Activated T-cell treated with anti-CD3 and anti-CD28 coated beads, Interleukin-2, amount 50 U/mL, for 4 hours (primary cell): Measurements from ENCODE around the gene CCNG1. TPM values are rescaled to one million over a fixed set of nuclear protein-coding genes. Genes with fewer than 3 reads are reported as not detected.
A peak's percentile ranks its signal among the peaks of the same experiment; 100 is the strongest.

ENCODE experiments used
- ATAC-seq, 2 donors: fragments of 200-7000 bp; cut with Tn5 transposase; one replicate each; pipeline ENCODE4 v1.10.0; 2021
- DNase-seq: peaks from one replicate; pipeline ENCODE4 v3.0.0-alpha.2; 2020
- H3K27me3 Mint-ChIP-seq: one replicate; pipeline ENCODE4 v1.8.0; 2021; ENCODE audit warnings: low read depth, mixed read lengths
- H3K36me3 Mint-ChIP-seq: one replicate; pipeline ENCODE4 v1.8.0; 2022; ENCODE audit warnings: mixed read lengths; ENCODE audit not compliant: insufficient read depth
- H3K4me1 Mint-ChIP-seq: one replicate; pipeline ENCODE4 v1.8.0; 2021; ENCODE audit warnings: low read depth, mixed read lengths
- H3K4me3 Mint-ChIP-seq: one replicate; pipeline ENCODE4 v1.8.0; 2021; ENCODE audit warnings: mild to moderate bottlenecking, moderate library complexity, mixed read lengths
- H3K9me3 Mint-ChIP-seq: one replicate; pipeline ENCODE4 v1.8.0; 2021; ENCODE audit warnings: mixed read lengths
- total RNA-seq, 3 donors: library from RNA; stranded (reverse); gene quantifications; one replicate each; pipeline ENCODE4 v1.2.1, GENCODE V29; 2021

CCNG1 gene
- total RNA-seq, 3 donors from 2014 or later, result 47.1 to 54.7 (median 52.6) TPM

DNA sequence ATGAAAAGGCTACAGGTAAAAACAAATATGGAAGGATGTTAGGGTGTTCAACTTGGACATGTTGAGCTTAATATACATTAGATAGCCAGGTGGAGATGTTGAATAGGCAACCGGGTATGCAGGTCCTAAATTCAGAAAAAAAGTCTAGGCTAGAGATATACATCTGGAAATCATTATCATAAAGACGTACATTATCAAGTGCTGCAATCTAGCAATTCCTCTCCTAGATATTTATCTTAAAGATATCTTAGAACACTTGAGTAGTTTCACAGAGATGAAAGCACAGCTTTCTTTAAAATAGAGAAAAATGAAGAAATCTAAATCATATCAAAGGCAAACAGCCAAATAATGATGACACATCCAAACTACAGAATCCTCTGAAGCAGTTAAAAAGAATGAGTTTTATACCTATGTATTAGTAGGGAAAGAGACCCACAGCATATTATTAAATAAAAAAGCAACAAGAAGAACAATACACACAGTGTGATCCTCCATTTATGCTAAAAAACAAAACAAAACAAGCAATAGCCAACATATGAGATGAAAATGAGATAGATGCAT lies 18.7 kb downstream of the CCNG1 start:
- no peak for DNase-seq
- H3K4me1 Mint-ChIP-seq, result peaks cover 25% of the 10 kb centered on the region
- H3K9me3 Mint-ChIP-seq, result no peaks in the 10 kb centered on the region
- peak overlapping the region; percentile 17 for H3K4me3 Mint-ChIP-seq
- peaks cover 19% of the 10 kb centered on the region for H3K36me3 Mint-ChIP-seq
- ATAC-seq, result no peak
- no peaks in the 10 kb centered on the region for H3K27me3 Mint-ChIP-seq

DNA sequence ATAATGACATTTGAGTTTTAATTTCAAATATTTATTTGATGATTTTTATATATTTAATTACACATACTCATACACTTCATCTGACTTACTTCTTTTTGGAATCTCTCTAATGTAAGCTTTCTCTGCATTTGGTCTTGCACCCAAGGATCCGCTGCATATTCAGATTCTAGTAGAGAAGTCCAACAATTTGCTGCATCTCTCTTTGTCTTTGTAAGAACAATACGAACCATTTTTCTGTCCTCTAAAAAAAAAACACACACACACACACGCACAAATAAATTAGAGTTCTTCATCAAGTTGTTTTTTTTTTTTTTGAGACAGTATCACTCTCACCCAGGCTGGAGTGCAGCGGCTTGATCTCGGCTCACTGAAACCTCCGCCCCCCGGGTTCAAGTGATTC lies 19.4 kb downstream of the CCNG1 start:
- ATAC-seq, result no peak
- no peaks in the 10 kb centered on the region for H3K27me3 Mint-ChIP-seq
- H3K4me1 Mint-ChIP-seq, result peaks cover 28% of the 10 kb centered on the region
- no peak for DNase-seq
- no peaks in the 10 kb centered on the region for H3K9me3 Mint-ChIP-seq
- no peak overlapping the region for H3K4me3 Mint-ChIP-seq
- peaks cover 16% of the 10 kb centered on the region for H3K36me3 Mint-ChIP-seq

DNA sequence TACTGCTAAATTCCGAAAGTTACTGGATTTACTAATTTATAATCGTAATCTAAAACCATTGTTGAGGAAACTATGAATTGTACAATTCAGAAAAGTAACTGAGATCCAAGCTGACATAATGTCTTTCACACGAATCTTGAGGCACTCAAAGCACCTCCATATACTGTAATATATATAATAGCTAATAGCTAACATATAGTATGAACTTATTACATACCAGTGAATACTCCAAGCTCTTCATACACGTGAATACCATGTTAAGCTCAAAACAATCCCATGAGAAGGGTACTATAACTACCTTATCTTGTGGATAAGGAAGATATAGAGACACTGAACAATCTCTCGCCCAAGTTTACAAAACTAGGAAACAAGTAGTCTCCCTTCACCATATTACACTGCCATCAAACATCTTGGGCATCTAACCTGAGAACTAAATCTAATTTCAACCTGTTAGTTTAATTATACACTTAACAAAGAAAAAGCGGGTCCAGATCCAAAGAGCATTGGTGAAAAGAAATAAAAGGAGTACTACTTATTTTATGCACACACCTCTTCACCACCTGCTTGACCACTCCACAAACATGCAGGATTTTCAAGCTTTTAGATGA lies 21.5 kb downstream of the CCNG1 start:
- H3K9me3 Mint-ChIP-seq, result no peaks in the 10 kb centered on the region
- ATAC-seq, result no peak
- H3K4me1 Mint-ChIP-seq, result peaks cover 31% of the 10 kb centered on the region
- no peaks in the 10 kb centered on the region for H3K27me3 Mint-ChIP-seq
- peak overlapping the region; percentile 98 for H3K4me3 Mint-ChIP-seq
- peaks cover 16% of the 10 kb centered on the region for H3K36me3 Mint-ChIP-seq
- no peak for DNase-seq

DNA sequence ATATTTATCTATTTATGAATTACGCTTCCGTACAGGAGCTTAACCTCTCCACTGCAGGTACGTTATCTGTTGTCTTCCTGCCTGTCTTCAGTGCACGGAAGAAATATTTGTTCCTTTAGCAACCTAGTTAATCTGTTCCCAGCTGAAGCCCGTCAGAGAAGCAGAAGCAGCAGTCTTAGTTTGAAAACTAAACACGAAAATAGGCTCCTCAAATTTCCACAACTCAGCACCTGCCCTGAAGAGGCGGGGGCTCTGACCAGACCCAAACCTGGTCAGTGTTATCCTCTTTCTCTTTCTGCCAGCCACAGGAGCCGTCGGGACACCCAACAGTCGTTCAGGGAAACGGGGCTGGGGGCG lies 22.0 kb downstream of the CCNG1 start:
- Mint-ChIP-seq H3K36me3 (peaks cover 16% of the 10 kb centered on the region), H3K27me3 (no peaks in the 10 kb centered on the region), H3K4me3 (peak overlapping the region; percentile 98), H3K9me3 (no peaks in the 10 kb centered on the region), H3K4me1 (peaks cover 31% of the 10 kb centered on the region)
- DNase-seq (no peak), ATAC-seq (no peak)

DNA sequence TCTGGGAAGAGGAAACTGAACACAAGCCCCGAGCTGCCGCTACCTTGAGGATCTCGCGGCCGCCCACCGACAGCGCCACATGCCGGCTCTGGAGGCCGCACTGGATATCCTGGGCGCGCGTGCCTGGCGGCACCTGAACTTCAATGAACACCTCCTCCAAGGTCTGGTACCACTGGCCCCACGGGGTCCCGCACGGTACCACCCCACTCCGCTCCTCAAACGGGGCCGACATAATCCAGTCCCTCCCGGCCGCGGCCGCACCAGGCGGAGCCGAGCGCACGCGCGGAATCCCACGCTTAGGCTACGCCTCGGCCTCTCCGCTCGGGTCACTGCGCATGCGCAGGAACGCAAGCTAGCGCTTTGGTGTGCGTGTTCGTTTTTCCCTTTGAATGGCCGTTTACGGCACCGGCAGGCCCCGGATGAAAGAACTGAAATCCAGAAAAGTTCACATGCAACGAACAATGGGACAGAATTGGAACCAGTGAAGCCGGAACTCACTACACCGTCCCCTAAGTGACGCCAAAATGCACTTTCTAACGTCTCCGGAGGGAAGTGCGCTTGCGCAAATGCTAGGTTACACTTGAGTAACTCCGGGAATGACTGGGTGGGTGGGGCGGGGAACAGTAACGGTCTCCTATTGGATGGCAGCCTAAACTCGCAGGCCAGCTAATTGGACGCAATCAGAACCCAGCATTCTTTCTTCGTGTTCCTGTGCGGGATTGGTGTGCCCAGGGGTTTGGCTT lies 22.6 kb downstream of the CCNG1 start, which contains the start of gene NUDCD2:
TSS of gene NUDCD2 (minus strand) at position 284 of the 743 bp plus-strand sequence. CDS start at position 232, 52 bp downstream.
- Mint-ChIP-seq H3K9me3 (no peaks in the 10 kb centered on the region), H3K36me3 (peaks cover 11% of the 10 kb centered on the region), H3K4me3 (peak within 1 kb of the TSS; percentile 98), H3K27me3 (no peaks in the 10 kb centered on the region), H3K4me1 (peaks cover 31% of the 10 kb centered on the region)
- peak; percentile 85 to 87 for ATAC-seq
- DNase-seq, result peak; percentile 93

DNA sequence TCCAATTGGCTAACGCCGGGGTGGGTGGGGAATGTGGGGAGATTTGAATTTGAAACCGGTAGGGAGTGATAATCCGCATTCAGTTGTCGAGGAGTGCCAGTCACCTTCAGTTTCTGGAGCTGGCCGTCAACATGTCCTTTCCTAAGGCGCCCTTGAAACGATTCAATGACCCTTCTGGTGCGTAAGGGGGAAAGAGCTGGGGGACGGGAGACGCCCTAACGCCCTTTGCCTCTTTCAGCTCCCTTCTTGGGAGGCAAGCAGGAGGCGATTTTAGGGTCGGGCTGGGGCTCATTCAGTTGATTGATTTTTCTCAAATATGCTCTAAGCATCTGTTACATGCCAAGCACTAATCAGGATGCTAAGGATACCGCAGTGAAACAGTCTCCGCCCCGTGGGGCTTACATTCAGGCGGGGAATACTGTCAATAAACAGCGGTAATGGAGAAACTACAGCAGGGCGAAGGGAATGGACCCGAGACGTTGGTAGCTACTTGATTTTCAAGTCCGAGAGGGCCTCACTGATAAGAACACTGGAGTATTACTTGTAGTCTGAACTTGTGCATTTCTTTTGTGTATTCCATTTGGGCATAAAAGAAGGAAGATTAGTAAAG lies 23.3 kb downstream of the CCNG1 start, which contains the start of gene HMMR:
TSS of gene HMMR (plus strand) at position 71 of the 610 bp plus-strand sequence. CDS start at position 132, 61 bp downstream.
- Mint-ChIP-seq H3K4me3 (peak within 1 kb of the TSS; percentile 98), H3K9me3 (no peaks in the 10 kb centered on the region), H3K4me1 (peaks cover 28% of the 10 kb centered on the region), H3K36me3 (peaks cover 7% of the 10 kb centered on the region), H3K27me3 (no peaks in the 10 kb centered on the region)
- no peak for DNase-seq
- ATAC-seq, result no peak

DNA sequence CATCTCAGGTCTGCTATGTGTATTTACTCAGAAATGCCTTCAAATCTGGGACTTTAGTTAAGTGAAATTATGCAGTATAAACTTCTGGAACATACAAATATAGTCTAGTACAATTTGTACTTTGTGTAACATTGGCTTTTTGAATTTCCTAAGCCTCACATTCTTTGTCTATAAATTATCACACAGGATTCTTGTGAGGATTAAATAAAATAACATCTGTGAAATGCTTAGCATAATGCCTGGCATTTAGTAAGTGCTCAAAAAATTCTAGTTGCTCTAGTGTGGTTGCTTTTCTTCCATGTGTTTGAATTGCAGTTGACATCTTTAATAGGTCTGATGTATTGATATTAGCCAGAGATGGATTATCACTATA lies 25.7 kb downstream of the CCNG1 start:
- no peaks in the 10 kb centered on the region for H3K27me3 Mint-ChIP-seq
- H3K4me1 Mint-ChIP-seq, result peaks cover 23% of the 10 kb centered on the region
- no peak for DNase-seq
- no peak overlapping the region for H3K4me3 Mint-ChIP-seq
- H3K36me3 Mint-ChIP-seq, result no peaks in the 10 kb centered on the region
- no peaks in the 10 kb centered on the region for H3K9me3 Mint-ChIP-seq
- no peak for ATAC-seq

DNA sequence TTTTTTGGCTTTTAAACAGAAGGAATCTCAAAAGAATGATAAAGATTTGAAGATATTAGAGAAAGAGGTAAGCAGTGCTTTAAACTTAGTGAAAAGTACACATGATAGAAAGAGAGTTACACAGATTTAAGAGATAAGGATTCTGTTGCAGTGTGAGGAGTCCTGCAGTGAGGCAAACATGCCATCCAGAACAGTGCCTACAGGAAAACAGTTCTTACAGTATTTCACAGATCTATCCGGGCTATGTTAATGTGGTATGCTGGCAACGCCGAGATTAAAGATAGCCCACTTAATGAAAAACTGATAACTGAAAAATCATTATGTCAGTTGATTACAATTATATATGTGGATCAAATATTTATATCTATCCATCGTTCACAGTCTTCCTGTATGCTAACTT lies 30.3 kb downstream of the CCNG1 start:
- DNase-seq (no peak), ATAC-seq (no peak)
- Mint-ChIP-seq H3K27me3 (no peaks in the 10 kb centered on the region), H3K4me3 (no peak overlapping the region), H3K9me3 (no peaks in the 10 kb centered on the region), H3K4me1 (peaks cover 7% of the 10 kb centered on the region), H3K36me3 (no peaks in the 10 kb centered on the region)

DNA sequence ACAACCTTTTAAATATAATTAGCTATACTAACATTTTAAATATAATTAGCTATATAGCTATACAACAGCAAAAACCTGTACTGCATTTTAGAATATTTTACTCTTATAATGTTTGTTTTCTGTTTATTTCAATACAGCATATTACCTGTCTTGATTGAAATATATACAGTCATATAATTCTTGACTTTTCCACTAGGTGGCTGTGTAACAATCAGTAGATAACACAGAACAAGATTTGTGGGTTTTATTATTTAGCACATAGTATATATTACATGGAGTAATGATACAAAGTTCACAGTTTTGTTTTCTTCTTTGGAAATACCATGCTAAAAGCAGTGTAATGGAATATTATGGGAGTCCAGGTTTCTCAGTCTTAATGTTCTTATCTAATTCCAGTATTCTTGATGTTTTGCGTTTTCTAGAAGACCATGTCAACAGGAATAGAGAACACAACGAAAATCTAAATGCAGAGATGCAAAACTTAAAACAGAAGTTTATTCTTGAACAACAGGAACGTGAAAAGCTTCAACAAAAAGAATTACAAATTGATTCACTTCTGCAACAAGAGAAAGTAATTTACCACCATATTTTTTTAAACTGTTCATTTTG lies 36.3 kb downstream of the CCNG1 start:
- Mint-ChIP-seq H3K4me3 (no peak overlapping the region), H3K27me3 (no peaks in the 10 kb centered on the region), H3K4me1 (peaks cover 3% of the 10 kb centered on the region), H3K9me3 (no peaks in the 10 kb centered on the region), H3K36me3 (no peaks in the 10 kb centered on the region)
- peak in 1 of 2 donors; percentile 59 for ATAC-seq
- DNase-seq, result no peak

DNA sequence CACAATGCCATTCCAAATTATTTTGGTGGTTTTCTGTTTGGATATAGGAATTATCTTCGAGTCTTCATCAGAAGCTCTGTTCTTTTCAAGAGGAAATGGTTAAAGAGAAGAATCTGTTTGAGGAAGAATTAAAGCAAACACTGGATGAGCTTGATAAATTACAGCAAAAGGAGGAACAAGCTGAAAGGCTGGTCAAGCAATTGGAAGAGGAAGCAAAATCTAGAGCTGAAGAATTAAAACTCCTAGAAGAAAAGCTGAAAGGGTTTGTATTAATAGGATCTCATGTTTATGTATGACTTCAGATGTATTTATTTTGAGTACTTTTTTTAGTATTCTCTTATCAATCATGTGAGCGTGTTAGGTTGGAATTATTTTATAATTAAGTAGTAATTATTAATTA lies 38.0 kb downstream of the CCNG1 start:
- peaks cover 9% of the 10 kb centered on the region for H3K4me1 Mint-ChIP-seq
- H3K4me3 Mint-ChIP-seq, result no peak overlapping the region
- H3K27me3 Mint-ChIP-seq, result no peaks in the 10 kb centered on the region
- no peaks in the 10 kb centered on the region for H3K9me3 Mint-ChIP-seq
- H3K36me3 Mint-ChIP-seq, result no peaks in the 10 kb centered on the region
- ATAC-seq (no peak), DNase-seq (no peak)

DNA sequence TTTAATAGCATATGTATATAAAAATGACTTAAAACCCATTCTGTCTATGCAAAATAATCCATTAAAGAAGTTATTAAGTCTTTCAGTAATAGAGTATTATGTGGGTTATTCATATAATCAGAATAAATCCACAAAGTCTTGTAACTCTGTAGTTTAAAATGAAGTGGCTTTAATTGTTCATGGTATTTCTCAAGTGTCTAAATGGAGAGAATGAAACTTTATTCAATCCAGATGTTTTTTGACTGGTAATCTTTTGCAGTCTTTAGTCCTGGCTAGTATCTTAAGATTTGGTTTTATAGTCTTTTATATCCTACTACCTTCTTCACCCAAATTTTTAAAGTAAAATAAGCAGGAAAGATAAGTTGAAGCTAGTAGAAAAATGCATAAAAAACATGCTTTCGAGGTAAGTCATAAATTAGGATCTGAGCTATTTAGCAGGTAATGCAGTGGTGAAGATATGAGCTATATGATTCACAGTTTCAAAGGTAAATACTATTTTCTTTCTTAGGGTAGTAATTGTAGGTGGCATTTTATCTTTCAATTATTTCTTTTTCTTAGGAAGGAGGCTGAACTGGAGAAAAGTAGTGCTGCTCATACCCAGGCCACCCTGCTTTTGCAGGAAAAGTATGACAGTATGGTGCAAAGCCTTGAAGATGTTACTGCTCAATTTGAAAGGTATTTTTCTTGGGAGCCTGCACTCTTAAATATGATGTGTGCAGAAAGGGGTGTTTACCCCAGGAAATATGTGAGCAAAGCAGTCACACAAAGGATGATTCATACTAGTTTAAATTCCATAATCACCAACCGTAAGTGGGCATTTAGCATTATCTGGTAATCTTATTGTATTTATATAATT lies 41.0 kb downstream of the CCNG1 start:
- ATAC-seq (peak in 1 of 2 donors; percentile 62), DNase-seq (no peak)
- Mint-ChIP-seq H3K9me3 (no peaks in the 10 kb centered on the region), H3K4me3 (no peak overlapping the region), H3K36me3 (no peaks in the 10 kb centered on the region), H3K4me1 (peaks cover 10% of the 10 kb centered on the region), H3K27me3 (no peaks in the 10 kb centered on the region)

DNA sequence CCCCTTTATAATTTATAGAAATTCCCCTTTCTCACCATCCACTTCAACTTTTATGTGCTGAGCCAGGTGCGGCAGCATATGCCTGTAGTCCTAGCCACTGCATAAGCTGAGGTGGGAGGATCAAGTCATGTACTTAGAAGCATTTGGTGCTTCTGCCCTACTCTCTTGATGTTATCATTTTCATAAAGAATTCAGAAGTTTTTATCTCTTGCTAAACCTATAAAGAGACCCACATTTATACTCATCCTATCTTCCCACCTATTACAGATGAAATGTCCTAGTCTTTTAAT lies 41.5 kb downstream of the CCNG1 start:
- peaks cover 10% of the 10 kb centered on the region for H3K4me1 Mint-ChIP-seq
- no peaks in the 10 kb centered on the region for H3K9me3 Mint-ChIP-seq
- no peak for DNase-seq
- no peak overlapping the region for H3K4me3 Mint-ChIP-seq
- no peaks in the 10 kb centered on the region for H3K36me3 Mint-ChIP-seq
- no peaks in the 10 kb centered on the region for H3K27me3 Mint-ChIP-seq
- ATAC-seq, result peak in 1 of 2 donors; percentile 34

DNA sequence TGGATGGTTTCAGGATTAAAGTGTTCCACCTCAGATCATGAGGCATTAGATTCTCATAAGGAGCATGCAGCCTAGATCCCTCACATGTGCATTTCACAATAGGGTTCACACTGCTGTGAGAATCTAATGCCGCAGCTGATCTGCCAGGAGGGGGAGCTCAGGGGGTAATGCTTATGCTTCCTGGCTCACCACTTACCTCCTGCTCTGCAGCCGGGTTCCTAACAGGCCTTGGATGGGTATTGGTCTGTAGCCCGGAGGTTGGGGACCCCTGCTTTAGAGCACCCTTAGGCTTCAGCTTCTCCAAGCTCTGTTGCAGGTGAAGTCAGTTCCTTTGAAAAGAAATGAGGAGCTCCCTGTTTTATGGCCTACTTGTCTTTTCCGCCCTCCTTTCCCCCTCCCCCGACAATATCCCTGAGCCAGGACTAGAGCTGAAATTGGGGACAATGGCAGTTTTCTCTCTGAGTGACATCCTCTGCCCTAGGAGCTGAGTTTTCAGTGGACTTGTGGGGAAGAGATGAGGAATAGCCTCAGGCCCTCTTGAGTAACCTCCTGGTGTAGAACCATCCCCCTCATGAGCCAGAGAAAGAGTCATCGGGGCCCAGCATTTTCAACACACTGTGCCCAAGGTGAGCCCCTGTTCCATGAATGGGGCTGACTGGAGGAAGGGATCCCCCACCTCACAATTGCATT lies 51.8 kb downstream of the CCNG1 start:
- no peaks in the 10 kb centered on the region for H3K27me3 Mint-ChIP-seq
- no peaks in the 10 kb centered on the region for H3K4me1 Mint-ChIP-seq
- ATAC-seq (peak in 1 of 2 donors; percentile 40), DNase-seq (no peak)
- no peak overlapping the region for H3K4me3 Mint-ChIP-seq
- H3K9me3 Mint-ChIP-seq, result no peaks in the 10 kb centered on the region
- no peaks in the 10 kb centered on the region for H3K36me3 Mint-ChIP-seq
